ENCODE data around the gene PTGER1. TPM values are rescaled to one million over a fixed set of nuclear protein-coding genes. Genes with fewer than 3 reads are reported as not detected.
"Not testable (repeated sequence)": the region's sequence is repeated elsewhere in the genome, so short reads cannot be mapped to it uniquely, and the experiment has no call there.

PTGER1 gene
- total RNA-seq, 2 donors from 2014 or later = 0.31 to 0.67 TPM

- no peak for DNase-seq (ENCODE audit: low spot score)
- Mint-ChIP-seq H3K4me3 (peak overlapping the region; percentile 51), H3K27me3 (peaks cover 0 to 14% of the 10 kb centered on the region in 2 donors), H3K9me3 (no peaks in the 10 kb centered on the region), H3K4me1 (ENCODE audit: low read depth in 2 of 2) (peaks cover 24 to 36% of the 10 kb centered on the region in 2 donors), H3K27ac (no peak overlapping the region), H3K36me3 (no peaks in the 10 kb centered on the region)
- ATAC-seq = peak in 1 of 2 donors; percentile 22
Observed at GRCh38 chr19:14473978-14474578, 1.1 kb downstream of the PTGER1 start.

DNA sequence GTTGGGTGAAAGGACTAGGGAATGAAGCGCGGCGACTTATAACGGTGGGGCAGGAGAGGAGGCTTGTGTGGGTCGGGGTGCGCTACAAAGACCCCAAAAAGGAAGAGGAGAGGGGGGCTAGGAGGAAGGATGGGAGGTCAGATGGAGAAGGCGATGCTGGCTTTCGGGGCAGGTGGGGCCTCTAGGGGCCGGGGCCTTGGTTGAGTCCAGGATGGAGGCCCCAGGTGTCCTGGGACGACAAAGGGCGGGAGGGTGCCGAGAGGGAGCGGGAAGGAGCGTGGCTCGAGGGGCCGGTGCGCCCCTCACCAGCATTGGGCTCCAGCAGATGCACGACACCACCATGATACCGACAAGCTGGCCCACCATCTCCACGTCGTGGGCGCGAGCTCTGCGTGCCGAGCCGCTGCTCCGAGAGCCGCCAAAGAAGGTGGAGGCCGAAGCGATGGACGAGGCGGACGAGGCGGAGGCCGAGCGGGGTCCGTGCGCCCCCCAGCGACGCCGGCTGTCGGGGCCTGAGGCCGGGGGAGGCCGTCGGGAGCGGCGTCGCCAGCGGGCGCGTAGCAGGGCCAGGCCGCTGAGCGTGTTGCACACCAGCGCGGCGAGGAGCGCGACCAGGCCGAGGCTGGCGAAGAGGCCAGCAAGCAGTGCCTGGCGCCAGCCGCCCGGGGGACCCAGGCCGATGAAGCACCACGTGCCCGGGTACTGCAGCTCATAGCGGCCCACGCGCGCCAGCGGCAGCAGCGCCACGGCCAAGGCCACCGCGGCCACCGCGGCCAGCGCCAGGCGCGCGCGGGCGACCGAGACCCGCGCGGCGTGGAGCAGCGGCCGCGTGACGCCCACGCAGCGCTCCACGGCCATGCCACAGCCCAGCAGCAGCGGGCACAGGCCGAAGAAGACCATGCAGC, 1.8 kb downstream of the PTGER1 start:
- ATAC-seq (peak in 1 of 2 donors; percentile 1), DNase-seq (ENCODE audit: low spot score) (peak; percentile 52)
- peaks cover 0 to 14% of the 10 kb centered on the region in 2 donors for H3K27me3 Mint-ChIP-seq
- H3K4me3 Mint-ChIP-seq = peak overlapping the region; percentile 39
- peaks cover 24 to 36% of the 10 kb centered on the region in 2 donors for H3K4me1 Mint-ChIP-seq (ENCODE audit: low read depth in 2 of 2)
- H3K36me3 Mint-ChIP-seq = no peaks in the 10 kb centered on the region
- no peaks in the 10 kb centered on the region for H3K9me3 Mint-ChIP-seq
- H3K27ac Mint-ChIP-seq = no peak overlapping the region

GRCh38 chr19:14472202-14472938, 2.8 kb downstream of the PTGER1 start:
- Mint-ChIP-seq H3K4me1 (ENCODE audit: low read depth in 2 of 2) (peaks cover 24 to 33% of the 10 kb centered on the region in 2 donors), H3K27me3 (peaks cover 0 to 14% of the 10 kb centered on the region in 2 donors), H3K36me3 (no peaks in the 10 kb centered on the region), H3K4me3 (peak overlapping the region; percentile 39), H3K27ac (no peak overlapping the region), H3K9me3 (no peaks in the 10 kb centered on the region)
- ATAC-seq (peak; percentile 73 to 75), DNase-seq (ENCODE audit: low spot score) (peak; percentile 80)

DNA sequence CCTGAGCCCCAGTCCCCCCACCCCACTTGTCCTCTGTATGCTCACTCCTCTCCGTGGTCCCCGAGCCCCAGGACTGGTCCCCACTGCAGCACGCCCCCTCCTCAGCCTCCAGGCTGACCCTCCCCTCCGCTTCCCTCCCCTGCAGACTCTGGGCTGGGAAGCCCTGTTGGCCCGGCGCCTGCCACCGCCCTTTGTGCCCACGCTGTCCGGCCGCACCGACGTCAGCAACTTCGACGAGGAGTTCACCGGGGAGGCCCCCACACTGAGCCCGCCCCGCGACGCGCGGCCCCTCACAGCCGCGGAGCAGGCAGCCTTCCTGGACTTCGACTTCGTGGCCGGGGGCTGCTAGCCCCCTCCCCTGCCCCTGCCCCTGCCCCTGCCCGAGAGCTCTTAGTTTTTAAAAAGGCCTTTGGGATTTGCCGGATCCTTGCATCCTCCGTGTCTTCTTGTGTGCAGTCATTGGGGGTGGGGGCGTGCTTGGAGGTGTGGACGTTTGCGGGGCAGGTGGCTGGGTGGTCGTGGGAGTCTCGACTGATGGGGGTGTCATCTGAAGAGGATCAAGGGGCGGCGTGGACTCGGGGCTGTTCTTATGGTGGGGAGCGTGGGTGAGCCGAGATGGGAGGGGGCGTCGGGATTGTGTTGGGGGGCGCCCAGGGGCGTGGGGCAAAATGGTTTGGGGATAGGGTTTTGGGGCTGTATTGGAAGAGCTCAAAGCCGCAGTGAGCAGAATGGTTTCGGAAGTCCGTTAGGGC, 3.5 kb downstream of the PTGER1 start:
- ATAC-seq = no peak
- H3K4me3 Mint-ChIP-seq = no peak overlapping the region
- peaks cover 21 to 28% of the 10 kb centered on the region in 2 donors for H3K4me1 Mint-ChIP-seq (ENCODE audit: low read depth in 2 of 2)
- peaks cover 0 to 14% of the 10 kb centered on the region in 2 donors for H3K27me3 Mint-ChIP-seq
- DNase-seq (ENCODE audit: low spot score) = no peak
- no peaks in the 10 kb centered on the region for H3K9me3 Mint-ChIP-seq
- no peaks in the 10 kb centered on the region for H3K36me3 Mint-ChIP-seq
- no peak overlapping the region for H3K27ac Mint-ChIP-seq

DNA sequence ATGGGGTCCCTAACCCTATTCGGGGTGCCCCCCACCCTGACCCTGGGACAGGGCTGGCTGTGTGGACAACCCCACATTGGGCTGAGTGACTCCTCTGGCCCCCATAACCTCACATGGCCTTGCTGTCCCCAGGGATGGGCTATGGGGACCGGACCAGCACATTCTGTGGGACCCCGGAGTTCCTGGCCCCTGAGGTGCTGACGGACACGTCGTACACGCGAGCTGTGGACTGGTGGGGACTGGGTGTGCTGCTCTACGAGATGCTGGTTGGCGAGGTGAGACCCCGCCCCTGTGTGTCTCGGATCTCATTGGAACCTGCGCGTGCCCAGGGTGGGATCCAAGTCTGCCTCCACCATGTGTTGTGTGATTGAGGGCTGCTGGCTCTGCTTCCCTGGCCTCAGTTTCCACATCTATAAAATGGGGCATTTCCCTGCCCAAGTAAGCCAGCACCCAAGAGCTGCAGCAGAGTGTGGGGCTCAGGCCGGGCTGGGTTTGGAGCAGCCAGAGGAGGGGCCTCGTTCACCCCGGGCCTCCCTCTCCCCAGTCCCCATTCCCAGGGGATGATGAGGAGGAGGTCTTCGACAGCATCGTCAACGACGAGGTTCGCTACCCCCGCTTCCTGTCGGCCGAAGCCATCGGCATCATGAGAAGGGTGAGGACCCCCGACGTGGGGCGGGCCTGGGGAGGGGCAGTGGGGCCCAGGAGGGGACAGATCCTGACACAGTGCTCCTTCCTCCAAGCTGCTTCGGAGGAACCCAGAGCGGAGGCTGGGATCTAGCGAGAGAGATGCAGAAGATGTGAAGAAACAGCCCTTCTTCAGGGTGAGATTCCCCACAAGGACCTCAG, 4.9 kb downstream of the PTGER1 start:
- ATAC-seq = no peak
- Mint-ChIP-seq H3K27me3 (peaks cover 0 to 14% of the 10 kb centered on the region in 2 donors), H3K4me3 (no peak overlapping the region), H3K27ac (no peak overlapping the region), H3K9me3 (no peaks in the 10 kb centered on the region), H3K4me1 (ENCODE audit: low read depth in 2 of 2) (peaks cover 12 to 19% of the 10 kb centered on the region in 2 donors), H3K36me3 (no peaks in the 10 kb centered on the region)
- no peak for DNase-seq (ENCODE audit: low spot score)

- Mint-ChIP-seq H3K36me3 (no peaks in the 10 kb centered on the region), H3K27ac (no peak overlapping the region), H3K9me3 (no peaks in the 10 kb centered on the region), H3K4me1 (ENCODE audit: low read depth in 2 of 2) (peaks cover 2 to 8% of the 10 kb centered on the region in 2 donors), H3K27me3 (peaks cover 0 to 3% of the 10 kb centered on the region in 2 donors), H3K4me3 (no peak overlapping the region)
- ATAC-seq (no peak), DNase-seq (ENCODE audit: low spot score) (no peak)
Observed at GRCh38 chr19:14467816-14468215, 7.3 kb downstream of the PTGER1 start.

DNA sequence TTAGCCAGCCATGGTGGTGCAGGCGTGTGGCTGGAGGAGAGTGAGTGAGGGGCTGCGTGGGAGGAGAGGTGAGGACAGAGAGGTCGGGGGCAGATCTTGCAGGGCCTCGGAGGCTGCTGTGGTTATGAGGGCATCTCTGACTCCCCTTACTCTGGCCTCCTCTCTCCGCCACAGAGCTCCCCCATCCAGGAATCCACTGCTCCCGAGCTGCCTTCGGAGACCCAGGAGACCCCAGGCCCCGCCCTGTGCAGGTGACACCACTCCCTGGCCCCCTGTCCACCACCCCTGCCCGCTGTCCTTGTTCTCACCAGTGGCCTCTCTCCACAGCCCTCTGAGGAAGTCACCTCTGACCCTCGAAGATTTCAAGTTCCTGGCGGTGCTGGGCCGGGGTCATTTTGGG, 7.8 kb downstream of the PTGER1 start:
- ATAC-seq = no peak
- H3K4me3 Mint-ChIP-seq = no peak overlapping the region
- H3K36me3 Mint-ChIP-seq = no peaks in the 10 kb centered on the region
- H3K9me3 Mint-ChIP-seq = no peaks in the 10 kb centered on the region
- H3K4me1 Mint-ChIP-seq (ENCODE audit: low read depth in 2 of 2) = peaks cover 0 to 4% of the 10 kb centered on the region in 2 donors
- DNase-seq (ENCODE audit: low spot score) = no peak
- H3K27me3 Mint-ChIP-seq = no peaks in the 10 kb centered on the region
- H3K27ac Mint-ChIP-seq = no peak overlapping the region

GRCh38 chr19:14463747-14464146, 11.4 kb downstream of the PTGER1 start:
- Mint-ChIP-seq H3K27ac (no peak overlapping the region), H3K27me3 (no peaks in the 10 kb centered on the region), H3K4me3 (no peak overlapping the region), H3K4me1 (ENCODE audit: low read depth in 2 of 2) (peaks cover 13 to 16% of the 10 kb centered on the region in 2 donors), H3K9me3 (no peaks in the 10 kb centered on the region), H3K36me3 (peaks cover 5% of the 10 kb centered on the region)
- DNase-seq (ENCODE audit: low spot score) (no peak), ATAC-seq (no peak)

GRCh38 chr19:14462401-14462800, 12.8 kb downstream of the PTGER1 start:
- not testable (repeated sequence) for H3K27ac Mint-ChIP-seq; H3K27me3 Mint-ChIP-seq; ATAC-seq; DNase-seq (ENCODE audit: low spot score); H3K9me3 Mint-ChIP-seq; H3K4me3 Mint-ChIP-seq; H3K36me3 Mint-ChIP-seq
- H3K4me1 Mint-ChIP-seq (ENCODE audit: low read depth in 2 of 2) = peaks cover 13 to 22% of the 10 kb centered on the region in 2 donors

- ATAC-seq (no peak), DNase-seq (ENCODE audit: low spot score) (no peak)
- Mint-ChIP-seq H3K27me3 (no peaks in the 10 kb centered on the region), H3K4me3 (peak overlapping the region; percentile 16), H3K36me3 (peaks cover 8% of the 10 kb centered on the region), H3K9me3 (no peaks in the 10 kb centered on the region), H3K27ac (peak overlapping the region in 1 of 2 donors; percentile 1), H3K4me1 (ENCODE audit: low read depth in 2 of 2) (peaks cover 13 to 22% of the 10 kb centered on the region in 2 donors)
Observed at GRCh38 chr19:14460935-14461334, 14.2 kb downstream of the PTGER1 start.

- Mint-ChIP-seq H3K4me1 (ENCODE audit: low read depth in 2 of 2) (peaks cover 13 to 22% of the 10 kb centered on the region in 2 donors), H3K36me3 (peaks cover 14% of the 10 kb centered on the region), H3K4me3 (peak overlapping the region; percentile 71), H3K27ac (peak overlapping the region; percentile 50 to 91), H3K27me3 (no peaks in the 10 kb centered on the region), H3K9me3 (no peaks in the 10 kb centered on the region)
- ATAC-seq (peak; percentile 100), DNase-seq (ENCODE audit: low spot score) (peak; percentile 90)
Observed at GRCh38 chr19:14459703-14460102, 15.5 kb downstream of the PTGER1 start.

DNA sequence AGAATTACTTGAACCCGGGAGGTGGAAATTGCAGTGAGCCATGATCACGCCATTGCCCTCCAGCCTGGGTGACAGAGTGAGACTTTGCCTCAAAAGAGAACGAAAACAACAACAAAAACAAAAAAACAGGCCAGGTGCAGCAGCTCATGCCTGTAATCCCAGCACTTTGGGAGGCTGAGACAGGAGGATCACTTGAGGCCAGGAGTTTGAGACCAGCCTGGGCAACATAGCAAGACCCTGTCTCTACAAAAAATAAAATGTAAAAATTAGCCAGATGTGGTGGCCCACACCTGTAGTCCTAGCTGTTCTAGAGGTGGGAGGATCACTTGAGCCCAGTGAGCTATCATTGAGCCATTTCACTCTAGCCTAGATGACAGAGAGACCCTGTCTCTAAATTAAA, 22.9 kb downstream of the PTGER1 start:
- H3K9me3 Mint-ChIP-seq; H3K27me3 Mint-ChIP-seq; ATAC-seq; DNase-seq (ENCODE audit: low spot score); H3K4me3 Mint-ChIP-seq; H3K27ac Mint-ChIP-seq: not testable (repeated sequence)
- Mint-ChIP-seq H3K4me1 (ENCODE audit: low read depth in 2 of 2) (peaks cover 15 to 18% of the 10 kb centered on the region in 2 donors), H3K36me3 (peaks cover 28% of the 10 kb centered on the region)

Data from natural killer cell treated with Interleukin-12 subunit alpha and Interleukin-12 subunit beta and Interleukin-15 and Interleukin-18, amount 100 ng/mL, for 72 hours (primary cell).